DMS53 treated with DMSO at 0.1 percent for 48 hours (cell line): ENCODE data around the gene MASTL.
"Not testable (repeated sequence)": the region's sequence is repeated elsewhere in the genome, so short reads cannot be mapped to it uniquely, and the experiment has no call there.

ENCODE experiments used
- DNase-seq: peaks from one replicate; lab custom pipeline; 2025; ENCODE audit not compliant: unreplicated experiment; lab: John Stamatoyannopoulos, UW

Gene MASTL

DNA sequence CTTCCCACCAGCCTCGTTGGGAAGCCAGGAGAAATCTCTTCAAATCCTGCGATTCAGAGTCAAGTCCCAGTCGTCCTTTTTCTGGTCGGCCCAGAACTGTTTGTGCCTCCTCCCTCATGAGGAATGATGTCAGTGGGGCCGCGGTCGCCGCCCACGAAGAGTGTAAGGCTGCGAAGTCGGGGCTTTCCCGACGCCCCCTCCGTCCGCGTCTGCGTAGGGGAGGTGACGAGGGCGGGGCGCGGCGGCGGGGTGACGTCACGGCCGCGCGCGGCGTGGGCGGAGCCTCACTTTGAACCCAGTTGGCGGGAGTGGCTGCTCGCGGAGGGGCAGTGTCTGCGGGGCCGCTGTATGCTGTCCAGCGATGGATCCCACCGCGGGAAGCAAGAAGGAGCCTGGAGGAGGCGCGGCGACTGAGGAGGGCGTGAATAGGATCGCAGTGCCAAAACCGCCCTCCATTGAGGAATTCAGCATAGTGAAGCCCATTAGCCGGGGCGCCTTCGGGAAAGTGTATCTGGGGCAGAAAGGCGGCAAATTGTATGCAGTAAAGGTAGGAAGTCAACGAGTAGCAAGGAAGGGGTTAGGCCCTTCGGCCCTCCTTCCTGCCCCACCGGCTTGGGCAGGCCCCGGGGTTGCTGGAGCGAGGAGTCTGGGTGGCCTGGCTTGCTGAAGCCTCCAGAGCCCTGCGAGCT, at the start of gene MASTL:
Gene MASTL (plus strand): TSS at position 287 of the 689 bp plus-strand sequence. CDS start 75 bp downstream, at position 362.
- DNase-seq: peak; percentile 83

DNA sequence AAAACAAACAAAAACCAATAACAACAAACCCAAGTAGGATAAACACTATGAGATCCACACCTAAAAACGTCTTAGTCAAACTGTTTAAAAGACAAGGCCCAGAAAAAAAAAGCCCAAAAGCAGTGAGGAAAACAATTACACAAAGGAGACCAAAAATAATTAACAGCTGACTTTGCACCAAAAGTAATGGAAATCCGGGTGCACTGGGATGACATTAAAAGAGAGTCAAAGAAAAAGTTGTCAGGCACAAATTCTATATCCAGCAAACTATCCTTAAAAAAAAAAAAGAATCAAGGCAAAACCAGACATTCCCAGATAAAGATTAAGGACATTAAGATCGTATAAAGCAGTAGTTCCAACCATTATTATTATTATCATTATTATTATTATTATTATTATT, 47.0 kb upstream of the MASTL start:
- DNase-seq: no peak

DNA sequence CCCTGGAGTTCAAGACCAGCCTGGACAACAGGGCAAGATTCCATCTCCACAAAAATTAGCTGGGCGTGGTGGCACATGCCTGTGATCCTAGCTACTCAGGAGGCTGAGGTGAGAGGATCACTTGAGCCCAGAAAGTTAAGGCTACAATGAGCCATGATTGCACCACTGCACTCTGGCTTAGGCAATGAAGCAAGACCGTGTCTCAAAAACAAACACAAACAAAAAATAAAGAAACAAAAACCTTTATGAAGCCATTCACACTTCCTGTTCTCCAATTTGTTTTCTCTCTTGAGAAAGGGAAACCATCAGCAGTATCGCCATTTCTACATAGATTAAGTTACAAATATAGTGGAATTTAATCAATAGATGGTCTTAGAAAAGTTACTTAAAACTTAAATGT, 20.8 kb upstream of the MASTL start:
- DNase-seq: no peak

DNA sequence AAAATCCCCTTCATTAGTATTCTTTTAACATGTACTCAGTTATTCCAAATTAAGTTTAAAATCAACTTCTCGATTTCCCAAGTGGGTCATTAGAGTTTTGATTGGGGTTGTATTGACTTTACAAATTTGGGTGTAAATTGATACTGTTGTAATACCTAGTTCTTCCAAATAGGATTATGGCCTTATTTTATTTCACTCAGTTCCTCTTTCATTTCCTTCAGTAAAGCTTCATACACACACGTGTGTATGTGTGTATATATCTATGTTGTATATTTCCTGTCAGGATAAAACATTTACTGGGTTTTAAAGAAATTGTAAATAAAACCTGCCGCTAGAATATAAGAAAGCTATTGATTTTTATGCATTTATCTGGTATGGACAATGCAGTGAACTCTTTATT, 16.9 kb upstream of the MASTL start:
- no peak for DNase-seq

DNA sequence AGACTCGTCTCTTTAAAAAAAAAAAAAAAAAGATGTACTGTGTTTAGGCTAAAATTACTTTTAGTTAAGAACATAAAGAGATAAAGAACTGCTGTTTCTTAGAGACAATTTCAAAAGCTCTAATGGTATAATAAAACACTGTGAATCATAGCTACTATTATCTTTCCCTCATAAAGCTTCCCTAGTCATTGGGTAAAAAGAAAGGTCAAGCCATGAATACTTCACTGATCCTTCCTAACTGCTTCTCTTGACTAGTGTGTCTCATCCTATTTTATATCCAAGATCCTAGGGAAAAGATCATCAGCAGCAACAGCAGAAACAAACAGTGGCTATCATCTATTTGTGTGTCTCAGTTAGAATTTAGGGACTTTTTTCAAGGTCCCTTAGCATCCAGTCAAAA, 11.5 kb upstream of the MASTL start:
- no peak for DNase-seq

DNA sequence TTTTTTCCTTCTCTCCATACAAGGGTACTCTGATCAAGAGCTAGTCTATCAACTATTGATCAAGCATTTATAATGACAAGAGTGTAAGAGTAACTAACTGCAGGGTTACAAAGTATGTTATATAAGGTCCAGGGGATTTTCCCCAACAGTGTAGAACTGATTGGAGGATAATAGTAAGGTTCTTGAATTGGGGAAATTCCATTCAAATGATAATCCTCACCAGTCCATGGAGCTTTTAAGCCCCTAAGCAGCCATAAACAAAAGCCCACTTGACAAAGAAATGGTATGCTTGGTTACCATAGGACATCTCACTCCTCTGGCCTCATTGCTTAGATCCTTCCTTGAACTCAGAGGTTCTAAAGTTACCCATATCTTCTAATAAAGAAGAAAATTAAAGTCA, 9.2 kb upstream of the MASTL start:
- DNase-seq: no peak

DNA sequence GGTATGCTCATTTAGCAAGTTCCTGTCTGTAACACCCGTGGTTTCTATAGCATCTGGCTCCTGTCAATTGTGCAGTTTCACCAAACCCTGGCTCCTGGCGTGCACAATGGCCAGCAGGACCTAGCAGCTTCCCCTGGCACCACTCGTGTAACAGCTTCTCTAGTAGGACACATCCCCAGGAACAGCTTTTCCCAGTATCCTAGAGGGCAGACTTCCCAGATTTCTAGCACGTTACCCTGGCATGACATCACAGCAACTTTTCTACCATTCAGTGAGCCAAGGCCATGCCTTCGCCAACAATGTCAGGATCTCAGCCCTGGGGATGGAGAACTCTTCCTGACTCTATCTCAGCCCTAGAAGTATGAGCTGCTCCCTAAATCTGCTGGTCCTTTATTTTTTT, 7.5 kb upstream of the MASTL start:
- no peak for DNase-seq

DNA sequence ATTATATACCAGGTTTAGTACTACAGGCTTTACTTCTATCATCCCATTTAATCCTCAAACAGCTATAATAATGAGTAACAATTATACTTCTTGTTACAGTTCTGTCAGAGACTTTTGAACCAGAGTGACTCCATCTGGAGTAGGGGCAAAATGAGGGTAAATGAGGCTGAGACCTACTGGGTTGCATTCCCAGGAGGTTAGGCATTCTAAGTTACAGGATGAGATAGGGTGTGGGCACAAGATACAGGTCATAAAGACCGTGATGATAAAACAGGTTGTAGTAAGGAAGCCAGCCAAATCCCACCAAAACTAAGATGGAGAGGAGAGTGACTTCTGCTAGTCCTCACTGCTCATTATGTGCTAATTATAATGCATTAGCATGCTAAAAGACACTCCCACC, 4.9 kb upstream of the MASTL start:
- no peak for DNase-seq

DNA sequence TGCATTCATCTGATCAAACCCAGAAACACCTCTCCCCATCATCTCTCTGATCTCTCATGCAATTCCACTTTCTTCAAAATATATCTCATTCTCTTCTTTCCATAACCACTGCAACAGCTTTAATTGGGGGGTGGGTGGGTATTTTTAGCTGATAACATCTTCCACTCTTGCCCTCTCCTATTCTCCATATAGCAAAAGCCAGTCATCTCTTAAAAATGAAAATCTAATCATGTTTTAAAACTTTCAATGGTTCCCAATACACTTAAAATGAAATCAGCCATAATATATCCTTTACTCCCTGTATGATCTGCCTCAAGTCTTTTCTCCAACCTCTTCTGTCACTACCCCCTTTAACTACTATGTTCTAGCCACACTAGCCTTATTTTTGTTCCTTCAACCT, 2.5 kb upstream of the MASTL start:
- no peak for DNase-seq

DNA sequence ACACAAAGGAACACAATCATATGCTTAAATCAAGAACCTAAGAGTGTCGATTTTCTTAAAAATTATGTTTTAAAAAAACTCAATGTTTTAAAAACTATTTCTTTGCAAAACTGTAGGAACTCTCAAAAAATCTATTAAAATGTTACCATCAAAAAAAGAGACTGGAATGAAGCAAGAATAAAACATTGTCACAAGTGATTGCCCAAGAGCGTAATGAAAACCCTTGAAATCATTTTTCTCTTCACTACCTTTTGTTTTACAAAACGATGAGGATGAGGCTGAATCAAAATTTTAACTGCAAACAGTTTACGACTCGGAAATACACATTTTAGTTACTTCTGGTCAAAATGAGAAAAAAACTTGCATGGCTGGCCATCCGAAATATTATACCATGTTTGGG, 1.8 kb upstream of the MASTL start:
- DNase-seq: no peak

DNA sequence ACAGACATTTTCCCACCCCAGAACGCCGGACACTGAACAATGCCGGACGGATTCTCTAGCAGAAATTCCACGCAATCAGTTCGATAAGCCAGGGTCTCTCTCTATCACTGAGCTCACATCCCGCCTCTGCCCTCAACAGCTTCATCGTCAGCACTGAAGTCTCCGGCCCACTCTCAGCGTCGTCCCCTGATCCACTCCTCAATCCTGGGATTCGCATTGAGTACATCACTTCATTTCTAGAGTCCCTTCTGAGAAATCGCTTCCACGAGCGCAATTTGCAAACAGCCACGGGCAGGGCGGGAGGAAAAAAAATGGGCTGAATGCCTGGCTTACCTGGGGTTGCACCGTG, 1.3 kb upstream of the MASTL start:
- peak; percentile 4 for DNase-seq

DNA sequence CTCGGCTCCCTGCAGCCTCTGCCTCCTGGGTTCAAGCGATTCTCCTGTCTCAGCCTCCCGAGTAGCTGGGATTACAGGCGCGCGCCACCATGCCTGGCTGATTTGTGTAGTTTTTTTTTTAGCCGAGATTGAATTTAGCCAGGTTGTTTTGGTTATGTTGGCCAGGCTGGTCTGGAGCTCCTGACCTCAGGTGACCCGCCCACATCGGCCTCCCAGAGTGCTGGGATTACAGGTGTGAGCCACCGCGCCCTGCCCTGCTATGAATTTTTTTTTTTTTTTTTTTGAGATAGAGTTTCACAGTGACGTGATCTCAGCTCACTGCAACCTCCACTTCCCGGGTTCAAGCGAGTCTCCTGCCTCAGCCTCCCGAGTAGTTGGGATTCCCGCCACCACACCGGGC, 1.4 kb downstream of the MASTL start:
- DNase-seq: not testable (repeated sequence)

DNA sequence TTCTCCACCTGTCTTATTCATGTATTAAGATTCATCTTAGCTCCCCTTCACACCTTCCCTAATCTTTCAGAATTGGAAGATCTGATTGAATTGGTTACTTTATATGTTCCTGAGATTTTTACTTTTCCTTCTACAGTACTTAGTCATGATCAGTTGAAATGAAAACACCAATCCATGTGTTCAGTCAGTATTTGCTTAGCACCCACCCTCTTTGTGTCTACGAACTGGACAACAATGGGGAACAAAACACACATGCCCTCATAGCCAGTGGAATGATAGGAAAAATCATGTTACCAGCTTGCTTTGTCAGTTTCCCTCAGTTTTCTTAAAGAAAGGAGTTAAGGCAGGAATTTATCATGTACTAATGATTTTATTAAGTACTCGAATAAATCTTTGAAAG, 2.0 kb downstream of the MASTL start:
- no peak for DNase-seq

DNA sequence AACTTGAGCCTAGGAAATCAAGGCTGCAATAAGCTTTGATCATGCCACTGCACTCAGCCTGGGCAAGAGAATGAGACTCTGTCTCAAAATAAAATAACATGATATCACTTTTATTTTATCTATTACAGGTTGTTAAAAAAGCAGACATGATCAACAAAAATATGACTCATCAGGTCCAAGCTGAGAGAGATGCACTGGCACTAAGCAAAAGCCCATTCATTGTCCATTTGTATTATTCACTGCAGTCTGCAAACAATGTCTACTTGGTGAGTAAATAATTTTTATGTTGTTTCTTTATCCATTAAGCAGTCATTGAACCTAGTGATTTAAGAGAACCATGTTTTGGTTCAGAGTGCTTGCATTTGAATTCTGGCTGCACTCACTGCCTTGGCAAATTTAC, 3.3 kb downstream of the MASTL start:
- peak; percentile 33 for DNase-seq

DNA sequence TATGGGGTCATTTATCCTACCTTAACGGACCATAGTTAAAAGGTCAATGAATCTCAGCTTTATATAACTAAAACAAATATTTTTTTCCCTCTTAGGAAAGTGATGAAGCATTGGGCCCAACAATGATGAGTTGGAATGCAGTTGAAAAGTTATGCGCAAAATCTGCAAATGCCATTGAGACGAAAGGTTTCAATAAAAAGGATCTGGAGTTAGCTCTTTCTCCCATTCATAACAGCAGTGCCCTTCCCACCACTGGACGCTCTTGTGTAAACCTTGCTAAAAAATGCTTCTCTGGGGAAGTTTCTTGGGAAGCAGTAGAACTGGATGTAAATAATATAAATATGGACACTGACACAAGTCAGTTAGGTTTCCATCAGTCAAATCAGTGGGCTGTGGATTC, 14.7 kb downstream of the MASTL start:
- DNase-seq: no peak

DNA sequence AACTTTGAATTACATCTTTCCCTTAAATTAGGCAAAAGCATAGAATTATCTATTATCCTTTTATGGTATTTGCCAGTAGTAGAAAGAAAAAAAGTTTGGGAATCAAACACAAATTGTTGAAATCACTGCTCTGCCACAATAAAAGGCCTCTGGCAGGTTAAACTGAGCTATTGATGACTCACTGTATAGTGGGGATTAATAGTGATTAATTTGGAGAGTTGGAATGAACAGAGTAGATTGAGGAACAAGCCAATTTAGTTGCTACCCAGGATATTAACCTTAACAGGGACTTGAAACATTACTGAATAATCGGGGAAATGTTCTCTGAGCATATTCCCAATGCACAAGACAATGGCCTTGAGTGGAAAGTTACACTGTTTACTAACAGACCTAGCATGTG, 33.1 kb downstream of the MASTL start:
- DNase-seq: no peak

DNA sequence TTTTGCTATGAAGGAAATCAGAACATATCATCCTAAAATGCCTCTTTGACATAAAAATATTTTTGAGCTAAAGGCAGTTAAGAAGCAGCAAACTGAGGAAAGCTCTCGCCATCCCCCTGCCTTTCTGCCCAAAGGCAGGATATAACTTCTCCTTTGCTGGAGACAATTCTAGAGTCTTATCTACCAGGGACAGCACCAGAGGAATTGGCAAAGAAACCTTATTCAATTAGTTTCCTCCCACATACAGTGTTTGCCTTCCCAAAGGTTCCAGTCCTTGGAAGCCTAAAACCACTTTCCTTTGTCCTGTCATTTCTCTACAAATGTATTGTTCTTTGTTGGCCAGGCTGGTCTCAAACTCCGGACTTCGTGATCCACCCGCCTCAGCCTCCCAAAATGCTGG, 33.7 kb downstream of the MASTL start:
- no peak for DNase-seq

DNA sequence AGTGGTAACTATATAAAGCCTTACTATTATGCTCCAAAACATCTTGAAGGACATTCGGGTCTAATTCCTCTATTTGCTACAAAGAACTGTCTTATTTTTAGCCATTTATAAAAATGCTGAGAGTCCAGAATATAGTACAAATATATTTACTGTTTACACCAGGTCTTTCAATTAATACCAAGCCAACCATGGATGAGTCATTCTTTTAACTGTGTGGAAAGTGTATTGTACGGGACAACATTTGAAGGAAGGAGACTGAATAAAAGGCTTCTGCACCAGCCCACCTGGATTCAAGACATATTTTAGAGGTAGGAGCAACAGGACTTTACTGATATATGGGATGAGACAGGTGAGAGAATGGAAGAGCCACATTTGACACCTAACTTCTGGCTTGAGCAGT, 35.4 kb downstream of the MASTL start:
- DNase-seq: peak; percentile 46

DNA sequence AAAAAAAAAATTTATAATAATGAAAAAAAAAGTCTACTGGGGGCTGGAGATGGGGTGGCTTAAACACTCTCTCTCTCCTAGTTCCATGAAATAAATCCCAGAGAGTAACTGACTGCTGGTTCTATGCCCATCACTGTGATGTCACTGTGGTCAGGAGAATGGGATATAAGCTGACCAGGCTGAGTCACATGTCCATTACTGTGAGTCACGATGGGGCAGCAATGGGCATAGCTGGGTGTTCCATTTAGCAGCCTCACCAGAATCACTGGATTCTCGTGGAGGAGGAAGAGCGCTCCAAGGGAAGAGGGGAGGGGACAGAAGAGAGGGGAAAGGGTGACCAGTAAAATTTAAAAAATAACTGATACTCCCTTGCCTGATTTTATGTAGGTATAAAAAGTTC, 37.1 kb downstream of the MASTL start:
- no peak for DNase-seq

DNA sequence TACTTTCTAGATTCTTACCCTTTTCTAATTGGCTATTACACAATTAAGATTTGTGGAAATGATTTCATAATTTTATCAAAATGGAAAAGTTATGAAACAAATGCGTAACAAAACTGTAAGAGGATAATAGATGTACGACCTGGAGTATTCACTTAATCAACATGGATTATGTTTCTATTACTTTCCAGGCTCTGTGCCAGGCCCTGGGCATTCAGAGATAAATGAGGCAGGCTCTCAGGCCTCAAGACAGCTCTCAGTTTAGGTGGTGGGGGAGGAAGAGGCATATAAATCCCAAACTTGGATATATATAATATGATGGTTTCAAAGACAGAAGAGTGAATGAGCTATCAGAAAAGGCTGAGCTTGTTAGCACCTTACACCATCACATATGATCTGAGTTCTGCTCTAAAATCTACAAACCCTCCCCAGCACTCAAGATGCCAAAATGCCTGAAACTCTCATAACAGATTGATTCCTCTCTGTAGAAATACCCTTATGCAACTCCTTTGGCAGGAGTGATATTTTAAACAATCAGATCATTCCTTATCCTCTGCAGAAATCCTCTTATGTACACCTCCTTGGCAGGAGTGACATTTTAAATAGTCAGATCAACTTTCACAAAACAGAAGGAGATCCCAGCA, 42.9 kb downstream of the MASTL start:
- no peak for DNase-seq

DNA sequence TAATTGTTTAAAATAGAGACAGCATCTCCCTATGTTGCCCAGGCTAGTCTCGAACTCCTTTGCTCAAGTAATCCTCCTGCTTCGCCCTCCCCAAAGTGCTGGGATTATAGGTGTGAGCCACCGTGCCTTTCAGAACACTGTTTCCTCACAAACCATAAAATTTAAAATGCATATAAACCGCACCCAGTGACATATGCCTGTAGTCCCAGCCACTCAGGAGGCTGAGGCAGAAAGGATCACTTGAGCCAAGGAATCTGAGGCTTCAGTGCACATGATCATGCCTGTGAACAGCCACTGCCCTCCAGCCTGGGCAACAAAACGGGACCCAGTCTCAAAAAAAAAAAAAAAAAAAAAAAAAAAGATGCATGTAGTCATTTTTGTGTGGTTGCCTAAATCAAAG, 48.7 kb downstream of the MASTL start:
- DNase-seq: no peak

DNA sequence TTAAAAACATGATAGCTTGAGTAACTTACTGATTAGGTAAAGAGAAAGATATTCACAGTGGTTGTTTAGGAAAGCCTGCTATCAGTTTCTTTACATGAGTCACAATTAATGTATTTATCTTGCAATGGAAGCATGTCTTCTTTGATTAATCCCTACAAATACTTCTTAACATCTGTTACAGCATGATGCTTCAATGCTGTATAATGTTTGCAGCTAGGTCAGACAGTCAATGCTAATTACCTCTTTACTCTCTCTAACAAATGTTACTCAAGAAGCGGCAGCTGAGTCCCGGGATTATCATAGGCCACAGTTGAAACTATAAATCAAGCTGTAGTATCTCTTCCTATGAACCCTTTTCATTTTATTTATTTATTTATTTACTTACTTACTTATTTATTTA, 52.2 kb downstream of the MASTL start:
- no peak for DNase-seq

DNA sequence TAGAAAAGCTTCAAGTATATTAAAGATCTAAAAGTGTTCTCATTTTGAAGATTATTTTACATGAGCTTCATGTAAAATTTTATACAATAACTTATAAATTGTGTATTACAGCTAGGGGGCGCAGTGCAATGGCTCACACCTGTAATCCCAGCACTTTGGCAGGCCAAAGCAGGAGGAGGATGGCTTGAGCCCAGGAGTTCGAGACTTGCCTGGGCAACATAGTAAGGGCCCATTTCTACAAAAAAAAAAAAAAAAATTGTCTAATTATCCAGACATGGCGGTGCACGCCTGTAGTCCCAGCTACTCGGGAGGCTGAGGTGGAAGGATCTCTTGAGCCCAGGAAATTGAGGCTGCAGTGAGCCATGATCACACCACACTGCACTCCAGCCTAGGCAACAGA, 68.8 kb downstream of the MASTL start:
- peak; percentile 5 for DNase-seq
